Liver (tissue), 9 donors: ENCODE results near the gene GRIK1. TPM values are rescaled to one million over a fixed set of nuclear protein-coding genes. Genes with fewer than 3 reads are reported as not detected.

Source experiments
- DNase-seq: peaks from one replicate; pipeline ENCODE4 v3.0.0-alpha.2; 2017; ENCODE audit warnings: low spot score
- H3K27ac ChIP-seq, 2 donors: one replicate each; pipeline ENCODE4 v1.7.0; 2013; ENCODE audit warnings: inconsistent platforms in 2 of 2, low read length in 2 of 2, control low read depth in 1 of 2, low read depth in 1 of 2, mild to moderate bottlenecking in 1 of 2
- H3K27me3 ChIP-seq, 4 donors: one replicate each; pipeline versions ENCODE4 v1.6.1 to v1.7.0; 2013; ENCODE audit warnings: low read length in 3 of 4, inconsistent platforms in 1 of 4, mild to moderate bottlenecking in 1 of 4, moderate library complexity in 1 of 4; ENCODE audit not compliant: control insufficient read depth in 4 of 4, insufficient read depth in 4 of 4
- H3K36me3 ChIP-seq, 4 donors: one replicate each; pipeline versions ENCODE4 v1.6.1 to v1.7.0; 2013; ENCODE audit warnings: low read length in 3 of 4, mild to moderate bottlenecking in 3 of 4, low read depth in 1 of 4, moderate library complexity in 1 of 4; ENCODE audit not compliant: control insufficient read depth in 4 of 4, insufficient read depth in 3 of 4
- H3K4me1 ChIP-seq, 4 donors: one replicate each; pipeline versions ENCODE4 v1.6.1 to v1.7.0; 2013; ENCODE audit warnings: low read length in 3 of 4, mild to moderate bottlenecking in 3 of 4, moderate library complexity in 1 of 4; ENCODE audit not compliant: control insufficient read depth in 4 of 4, insufficient read depth in 4 of 4
- H3K4me3 ChIP-seq, 3 donors: one replicate each; pipeline versions ENCODE4 v1.6.1 to v1.7.0; 2013; ENCODE audit warnings: low read length in 3 of 3, control low read depth in 1 of 3, low read depth in 1 of 3, mild to moderate bottlenecking in 1 of 3
- H3K9ac ChIP-seq, 2 donors: one replicate each; pipeline ENCODE4 v1.7.0; 2013; ENCODE audit warnings: low read length in 2 of 2, mild to moderate bottlenecking in 2 of 2, moderate library complexity in 2 of 2, control low read depth in 1 of 2, low read depth in 1 of 2
- H3K9me3 ChIP-seq, 4 donors: one replicate each; pipeline versions ENCODE4 v1.6.1 to v1.7.0; 2013; ENCODE audit warnings: low read length in 3 of 4; ENCODE audit not compliant: control insufficient read depth in 4 of 4
- ATF3 ChIP-seq: IDR thresholded peaks from 2 replicates; pipeline ENCODE4 v1.6.1; 2016; ENCODE audit warnings: antibody characterized with exemption
- CTCF ChIP-seq: fragments of 150-350 bp; IDR thresholded peaks from 2 replicates; pipeline ENCODE4 v1.5.1; 2017; ENCODE audit warnings: improper control_type of control experiment, low read depth, low read length; ENCODE audit not compliant: missing input control
- EGR1 ChIP-seq, 2 donors: IDR thresholded peaks; 2 replicates each; pipeline ENCODE4 v1.6.1; 2016 to 2018; ENCODE audit warnings: antibody characterized with exemption in 2 of 2, low read depth in 2 of 2
- GABPA ChIP-seq, 2 donors: IDR thresholded peaks in 1 of 2; conservative IDR thresholded peaks in 1 of 2; 2 replicates each; pipeline ENCODE4 v1.6.1; 2016; ENCODE audit warnings: antibody characterized with exemption in 2 of 2, mild to moderate bottlenecking in 1 of 2, moderate library complexity in 1 of 2
- HNF4A ChIP-seq, 2 donors: conservative IDR thresholded peaks; 2 replicates each; pipeline ENCODE4 v1.6.1; 2016; ENCODE audit warnings: antibody characterized with exemption in 2 of 2, mild to moderate bottlenecking in 2 of 2
- HNF4G ChIP-seq: IDR thresholded peaks from 2 replicates; pipeline ENCODE4 v1.6.1; 2016; ENCODE audit warnings: antibody characterized with exemption
- JUND ChIP-seq, 2 donors: IDR thresholded peaks; 2 replicates each; pipeline ENCODE4 v1.6.1; 2016; ENCODE audit warnings: antibody characterized with exemption in 2 of 2
- MAX ChIP-seq: IDR thresholded peaks from 2 replicates; pipeline ENCODE4 v1.6.1; 2016; ENCODE audit warnings: antibody characterized with exemption
- NR2F2 ChIP-seq: IDR thresholded peaks from 2 replicates; pipeline ENCODE4 v1.6.1; 2016; ENCODE audit warnings: antibody characterized with exemption
- RAD21 ChIP-seq, 2 donors: IDR thresholded peaks; 2 replicates each; pipeline ENCODE4 v1.6.1; 2016; ENCODE audit warnings: antibody characterized with exemption in 2 of 2, mild to moderate bottlenecking in 2 of 2
- RXRA ChIP-seq, 2 donors: IDR thresholded peaks; 2 replicates each; pipeline ENCODE4 v1.6.1; 2017 to 2018; ENCODE audit warnings: antibody characterized with exemption in 2 of 2, mild to moderate bottlenecking in 1 of 2
- SP1 ChIP-seq: IDR thresholded peaks from 2 replicates; pipeline ENCODE4 v1.6.1; 2018; ENCODE audit warnings: antibody characterized with exemption, mild to moderate bottlenecking
- YY1 ChIP-seq: IDR thresholded peaks from 2 replicates; pipeline ENCODE4 v1.6.1; 2016; ENCODE audit warnings: antibody characterized with exemption, mild to moderate bottlenecking
- ZBTB33 ChIP-seq: IDR thresholded peaks from 2 replicates; pipeline ENCODE4 v1.6.1; 2016; ENCODE audit warnings: antibody characterized with exemption
- WGBS: extraction: QIAGEN DNeasy Blood & Tissue Kit; methylation state at CpG from one replicate; pipeline ENCODE4 v1.1.7; 2013; 5-methylcytosine and 5-hydroxymethylcytosine counted together
- polyA plus RNA-seq, 2 donors: library from polyadenylated mRNA; stranded (reverse) in 1 of 2; unstranded in 1 of 2; fragments of 200-250 nt in 1 of 2; fragments of >200 nt in 1 of 2; fragmentation: Nextera tagmentation in 1 of 2; extraction: Ambion mirVana in 1 of 2; gene quantifications; one replicate each; pipeline versions ENCODE4 v1.2.1 to v1.2.3, GENCODE V29; 2013 to 2015
- total RNA-seq, 2 donors: library from RNA; depleted of rRNA; stranded (reverse); fragments of >200 nt; gene quantifications; one replicate each; pipeline ENCODE4 v1.2.3, GENCODE V29; 2014
- donor health status: healthy.
- donor health status: healthy.
- donor health status: healthy.
- donor health status: healthy.
- donor health status: healthy.

GRIK1 gene
- total and polyA plus RNA-seq, 4 donors = 0.02 to 0.14 (median 0.05) TPM; not detected in 1

GRCh38 chr21:29797155-29797554, 142.6 kb downstream of the GRIK1 start (continued):
- TF ChIP-seq ZBTB33 (no peak), SP1 (no peak), HNF4A (conservative IDR thresholded peaks at IDR 0.05) (no peak)

- Histone ChIP-seq H3K4me3 (no peak overlapping the region), H3K4me1 (peaks cover 0 to 17% (median 5%) of the 10 kb centered on the region in 4 donors), H3K9me3 (no peaks in the 10 kb centered on the region), H3K36me3 (no peaks in the 10 kb centered on the region), H3K27me3 (no peaks in the 10 kb centered on the region), H3K27ac (no peak overlapping the region), H3K9ac (no peak overlapping the region)
- TF ChIP-seq HNF4G (no peak), HNF4A (conservative IDR thresholded peaks at IDR 0.05) (peak; percentile 54 to 56), JUND (IDR thresholded peaks at IDR 0.05) (no peak), ATF3 (no peak), EGR1 (IDR thresholded peaks at IDR 0.05; ENCODE audit: low read depth in 2 of 2) (no peak), GABPA (IDR thresholded peaks at IDR 0.05 in 1 of 2, conservative IDR thresholded peaks at IDR 0.05 in 1 of 2) (no peak), RXRA (IDR thresholded peaks at IDR 0.05) (no peak), YY1 (no peak)
- no peak for DNase-seq
- WGBS = 43% methylated on average over 4 of the region's 4 CpGs
Observed at GRCh38 chr21:29793712-29794111, 146.1 kb downstream of the GRIK1 start.

- Histone ChIP-seq H3K9me3 (no peaks in the 10 kb centered on the region), H3K4me1 (peaks cover 3 to 34% (median 25%) of the 10 kb centered on the region in 4 donors), H3K9ac (no peak overlapping the region), H3K36me3 (no peaks in the 10 kb centered on the region), H3K27ac (no peak overlapping the region), H3K27me3 (no peaks in the 10 kb centered on the region), H3K4me3 (no peak overlapping the region)
- TF ChIP-seq JUND (IDR thresholded peaks at IDR 0.05) (no peak), SP1 (peak; percentile 31), RXRA (IDR thresholded peaks at IDR 0.05) (peak; percentile 11), RAD21 (IDR thresholded peaks at IDR 0.05) (peak in 1 of 2 donors; percentile 16), HNF4G (no peak), HNF4A (conservative IDR thresholded peaks at IDR 0.05) (peak; percentile 43 to 63)
- WGBS = 50% methylated on average over 3 of the region's 3 CpGs
- DNase-seq = no peak
Observed at GRCh38 chr21:29789393-29789792, 150.4 kb downstream of the GRIK1 start.

GRCh38 chr21:29788752-29789151, 151.0 kb downstream of the GRIK1 start:
- no peak overlapping the region for H3K9ac ChIP-seq
- TF ChIP-seq CTCF (no peak), MAX (no peak), NR2F2 (no peak), SP1 (no peak), ATF3 (no peak), EGR1 (IDR thresholded peaks at IDR 0.05; ENCODE audit: low read depth in 2 of 2) (no peak), HNF4A (conservative IDR thresholded peaks at IDR 0.05) (no peak)
- 87% methylated on average over 2 of the region's 2 CpGs for WGBS
- H3K9me3 ChIP-seq = no peaks in the 10 kb centered on the region
- H3K36me3 ChIP-seq = no peaks in the 10 kb centered on the region
- H3K27me3 ChIP-seq = no peaks in the 10 kb centered on the region
- no peak overlapping the region for H3K4me3 ChIP-seq
- H3K27ac ChIP-seq = no peak overlapping the region
- no peak for DNase-seq
- peaks cover 3 to 32% (median 24%) of the 10 kb centered on the region in 4 donors for H3K4me1 ChIP-seq
